GM19455 (cell line): ENCODE results near the gene NCAPH2.
A peak's percentile ranks its signal among the peaks of the same experiment; 100 is the strongest.

Experiments
- ATAC-seq: cut with Tn5 transposase; IDR thresholded peaks from one replicate; pipeline ENCODE4 v1.9.1; 2021; ENCODE audit not compliant: unreplicated experiment

The NCAPH2 gene

GRCh38 chr22:50545522-50546325, 37.7 kb downstream of the NCAPH2 start, which contains the start of gene KLHDC7B:
Gene KLHDC7B, plus strand, starts transcription at chr22:50545899. Its CDS starts 345 bp downstream, at chr22:50546244.
- ATAC-seq, result no peak

DNA sequence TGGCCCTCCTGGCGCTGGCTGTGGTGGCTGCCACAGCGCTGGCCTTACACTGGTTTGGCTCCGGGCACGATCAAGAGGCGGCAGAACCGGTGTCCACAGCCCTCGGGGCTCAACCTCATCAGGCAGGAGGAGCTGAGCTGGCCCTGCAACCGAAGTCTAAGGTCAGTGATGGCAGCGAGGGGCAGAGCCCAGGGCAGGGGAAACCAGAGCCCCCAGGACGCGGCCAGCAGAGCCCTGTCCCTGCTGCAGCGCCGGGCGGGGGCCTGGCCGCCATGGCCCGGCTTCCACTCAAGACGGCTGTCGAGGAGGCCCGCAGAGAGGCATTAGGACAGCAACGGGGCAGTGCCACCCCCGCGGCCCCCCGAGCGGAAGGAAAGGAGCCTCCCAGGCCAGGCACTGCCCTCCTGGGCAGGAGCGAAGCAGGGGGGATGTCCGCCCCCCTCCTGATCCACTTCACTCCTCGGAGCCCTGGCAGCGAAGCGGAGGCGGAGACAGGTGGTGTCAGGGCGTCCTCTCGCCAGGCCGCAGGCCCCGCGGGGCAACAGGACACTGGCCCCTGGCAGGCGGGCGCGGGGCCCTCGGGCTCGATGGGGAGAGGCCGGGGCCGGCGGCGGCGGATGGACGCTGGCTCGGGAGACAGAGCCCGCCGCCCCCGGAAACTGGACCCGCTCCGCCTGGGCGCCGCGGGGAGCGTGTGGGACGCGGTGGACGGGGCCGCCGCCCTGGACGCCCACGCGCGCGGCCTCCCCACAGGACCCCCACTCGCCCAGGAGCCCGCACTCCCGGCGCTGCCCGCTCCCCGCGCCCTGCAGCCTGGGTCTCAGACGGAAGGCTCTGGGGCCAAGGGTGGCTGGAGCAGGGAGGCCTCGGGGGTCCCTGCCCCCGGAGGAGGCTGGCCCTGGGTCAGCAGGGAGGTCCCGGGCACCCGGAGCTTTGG, 38.6 kb downstream of the NCAPH2 start:
- ATAC-seq, result no peak

DNA sequence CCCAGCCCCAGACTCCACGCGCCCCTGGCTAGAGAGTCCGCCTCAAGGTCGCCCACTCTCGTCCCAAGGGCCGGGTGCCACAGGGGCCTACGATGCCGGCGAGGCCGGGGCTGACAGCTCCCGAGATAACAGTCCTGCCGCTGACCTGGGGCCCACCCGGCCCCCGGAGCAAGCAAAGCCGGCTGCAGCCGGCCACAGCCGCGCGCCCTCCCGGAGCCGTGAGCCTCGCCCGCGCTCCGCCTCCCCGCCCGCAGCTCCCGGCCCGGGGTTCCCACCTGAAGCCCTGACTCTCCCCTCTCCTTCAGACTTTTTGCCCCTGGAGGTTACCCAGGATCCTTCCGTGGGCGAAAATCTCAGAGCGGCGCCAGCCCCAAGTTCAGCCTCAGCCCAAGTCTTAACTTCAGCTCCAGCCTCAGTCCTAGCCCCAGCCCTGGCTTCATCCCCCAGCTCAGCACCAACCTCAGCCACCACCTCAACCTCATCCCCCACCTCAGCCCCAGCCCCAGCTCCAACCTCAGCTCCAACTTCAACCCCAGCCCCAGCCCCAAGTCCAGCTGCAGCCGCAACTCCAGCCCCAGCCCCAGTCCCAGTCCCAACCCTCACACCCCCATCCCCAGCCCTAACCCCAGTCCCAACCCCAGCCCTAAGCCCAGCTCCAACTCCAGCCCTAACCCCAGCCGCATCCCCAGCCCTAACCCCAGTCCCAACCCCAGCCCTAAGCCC, 39.4 kb downstream of the NCAPH2 start:
- ATAC-seq, result no peak

- ATAC-seq, result no peak
Measured at GRCh38 chr22:50548040-50548920, 40.3 kb downstream of the NCAPH2 start.

GRCh38 chr22:50548921-50549790, 41.1 kb downstream of the NCAPH2 start:
- ATAC-seq, result no peak

DNA sequence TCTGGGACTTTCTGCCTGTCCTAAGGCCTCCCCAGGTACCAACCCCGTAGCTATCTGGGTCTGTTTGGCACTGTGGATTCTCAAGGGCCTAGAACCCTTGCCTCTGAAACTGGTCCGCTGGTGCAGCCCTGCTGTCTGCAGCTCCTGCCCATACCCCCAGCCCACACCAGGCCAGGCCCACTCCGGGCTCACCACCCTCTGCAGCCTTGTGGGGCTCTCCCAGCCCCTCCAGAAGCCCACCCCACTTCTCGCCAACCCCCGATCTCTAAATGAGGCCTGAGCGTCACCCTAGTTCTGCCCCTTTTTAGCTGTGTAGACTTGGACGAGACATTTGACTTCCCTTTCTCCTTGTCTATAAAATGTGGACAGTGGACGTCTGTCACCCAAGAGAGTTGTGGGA, 42.4 kb downstream of the NCAPH2 start:
- no peak for ATAC-seq

GRCh38 chr22:50551160-50551752, 43.2 kb downstream of the NCAPH2 start:
- ATAC-seq, result no peak

GRCh38 chr22:50553310-50553709, 45.3 kb downstream of the NCAPH2 start:
- no peak for ATAC-seq

DNA sequence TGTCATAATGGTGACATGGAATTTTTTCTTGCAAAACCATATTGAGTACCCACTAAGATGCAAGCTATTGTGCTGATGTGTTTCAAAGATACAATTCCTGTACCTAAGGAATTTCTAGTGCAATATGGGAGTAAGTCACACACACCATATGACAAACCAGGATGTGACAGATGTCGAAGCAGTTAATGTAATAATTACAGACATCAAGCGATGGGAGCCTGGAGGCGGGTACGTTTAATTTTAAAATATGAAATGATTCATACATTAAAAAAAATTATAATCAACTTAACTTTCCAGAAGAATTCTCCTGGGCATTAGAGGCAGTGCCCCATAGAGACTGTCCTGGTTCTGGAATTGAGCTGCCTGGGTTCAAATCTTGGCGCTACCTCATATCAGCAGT, 48.7 kb downstream of the NCAPH2 start:
- no peak for ATAC-seq

GRCh38 chr22:50560034-50560433, 52.0 kb downstream of the NCAPH2 start:
- ATAC-seq, result no peak

DNA sequence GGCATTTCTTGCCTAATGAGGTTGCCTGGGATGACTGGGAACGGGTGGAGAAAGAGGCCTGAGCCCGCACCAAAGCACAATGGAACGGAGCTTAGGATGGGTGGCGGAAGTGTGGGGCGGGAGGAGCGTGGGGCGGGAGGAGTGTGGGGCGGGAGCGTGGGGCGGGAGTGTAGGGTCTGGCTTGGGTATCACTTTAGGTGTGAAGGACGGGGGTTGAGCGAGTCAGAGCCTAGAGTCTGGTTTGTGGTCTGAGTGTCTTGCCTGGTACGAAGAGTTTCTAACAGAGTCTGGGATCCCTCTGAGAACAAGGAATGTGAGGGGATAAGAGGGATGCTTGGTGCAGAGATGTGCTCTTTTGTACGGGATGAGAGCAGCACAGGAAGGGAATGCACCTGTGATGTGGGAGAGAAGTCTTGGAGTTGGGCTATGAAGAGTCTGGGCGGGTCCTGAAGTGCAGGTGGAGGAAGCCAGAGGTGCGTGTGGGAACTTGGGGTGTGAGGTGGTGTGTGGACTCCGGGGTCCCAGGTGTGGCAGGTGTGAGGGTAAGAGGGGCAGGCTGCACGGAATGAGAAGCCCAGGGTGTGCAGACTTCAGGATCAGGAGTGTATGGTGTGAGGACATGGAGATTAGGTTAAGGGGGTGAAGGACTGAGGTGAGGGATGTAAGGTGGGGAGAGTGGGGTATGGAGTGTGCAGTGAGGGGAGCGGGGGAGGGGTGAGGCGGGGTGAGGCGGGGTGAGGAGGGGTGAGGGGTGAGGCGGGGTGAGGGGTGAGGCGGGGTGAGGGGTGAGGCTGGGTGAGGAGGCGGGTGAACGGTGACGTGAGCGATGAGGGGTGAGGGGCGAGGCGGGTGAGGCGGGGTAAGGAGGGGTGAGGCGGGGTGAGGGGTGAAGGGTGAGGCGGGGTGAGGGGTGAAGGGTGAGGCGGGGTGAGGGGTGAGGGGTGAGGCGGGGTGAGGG, 53.7 kb downstream of the NCAPH2 start:
- ATAC-seq, result no peak

GRCh38 chr22:50562523-50563412, 54.7 kb downstream of the NCAPH2 start, which contains the start of gene SYCE3:
Gene SYCE3, minus strand, starts transcription at chr22:50562919. Its CDS starts 6,514 bp downstream, at chr22:50556405.
- ATAC-seq, result peak; percentile 94

DNA sequence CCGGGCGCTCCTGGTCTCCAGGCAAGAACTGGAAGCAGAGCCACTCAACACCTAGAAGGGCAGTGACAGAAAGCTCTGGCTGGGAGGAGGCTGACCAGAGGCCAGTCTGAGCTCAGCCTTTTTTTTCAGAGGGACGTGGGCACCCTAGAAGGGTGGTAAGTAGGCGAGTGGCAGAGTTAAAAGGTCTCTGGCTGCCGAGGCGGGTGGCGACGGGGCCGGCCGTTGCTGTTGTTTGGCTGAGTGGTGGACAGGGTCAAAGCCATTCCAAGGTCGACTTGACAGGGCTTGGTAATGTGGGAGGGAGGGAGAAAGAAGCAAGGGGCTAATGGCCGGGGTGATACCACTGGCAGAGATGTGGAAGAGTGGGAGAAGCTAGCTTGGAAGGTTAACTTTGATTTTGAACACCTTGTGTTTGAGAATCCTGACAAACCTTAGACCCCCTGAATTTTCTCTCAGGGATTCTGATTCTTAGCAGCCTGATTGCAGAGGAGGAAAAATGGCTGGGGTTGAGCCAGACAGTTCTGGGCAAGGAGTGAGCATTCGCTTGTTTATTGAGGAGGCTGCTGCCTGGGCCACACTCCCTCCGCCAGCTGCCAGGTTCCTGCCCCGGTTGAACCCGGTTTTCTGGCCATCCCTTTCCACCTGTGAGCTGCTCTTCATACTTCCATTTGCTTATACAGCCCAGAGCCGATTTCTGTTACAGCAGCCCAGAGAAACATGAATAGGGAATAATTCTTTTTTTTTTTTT, 55.6 kb downstream of the NCAPH2 start:
- no peak for ATAC-seq

- no peak for ATAC-seq
Measured at GRCh38 chr22:50564289-50564688, 56.3 kb downstream of the NCAPH2 start.

DNA sequence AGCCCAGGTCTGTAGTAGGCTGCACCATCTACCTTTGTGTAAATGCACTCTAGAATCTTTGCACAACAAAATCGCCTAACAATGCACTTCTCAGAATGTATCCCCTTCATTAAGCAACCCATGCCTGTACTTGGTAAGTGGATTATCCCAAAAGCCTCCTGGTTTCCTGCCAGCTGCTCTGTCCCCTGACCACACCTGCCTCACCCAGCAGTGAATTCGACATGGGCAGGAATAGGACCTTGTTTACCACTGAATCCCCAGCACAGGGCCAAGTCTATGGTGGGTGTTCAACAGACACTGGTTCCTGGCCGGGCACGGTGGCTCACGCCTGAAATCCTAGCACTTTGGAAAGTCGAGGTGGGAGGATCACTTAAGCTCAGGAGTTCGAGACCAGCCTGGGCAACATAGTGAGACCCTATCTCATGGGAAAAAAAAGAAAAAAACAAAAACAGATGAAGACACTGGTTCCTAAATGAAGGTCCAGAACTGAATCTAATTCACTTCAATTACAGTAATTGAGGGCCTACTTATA, 59.8 kb downstream of the NCAPH2 start:
- ATAC-seq, result no peak

- no peak for ATAC-seq
Measured at GRCh38 chr22:50568626-50569025, 60.6 kb downstream of the NCAPH2 start.
